ENCODE data around the gene GPC5.
"Not testable (repeated sequence)": the region's sequence is repeated elsewhere in the genome, so short reads cannot be mapped to it uniquely, and the experiment has no call there.

The GPC5 gene

GRCh38 chr13:92513672-92514071 lies 1115.3 kb downstream of the GPC5 start:
- no peak for DNase-seq

- DNase-seq: no peak
Measured at GRCh38 chr13:92514420-92515125, 1116.2 kb downstream of the GPC5 start.

GRCh38 chr13:92516878-92517277 lies 1118.5 kb downstream of the GPC5 start:
- DNase-seq: not testable (repeated sequence)

GRCh38 chr13:92518622-92519021 lies 1120.2 kb downstream of the GPC5 start:
- not testable (repeated sequence) for DNase-seq

GRCh38 chr13:92530364-92530763 lies 1131.9 kb downstream of the GPC5 start:
- DNase-seq: no peak

- DNase-seq: no peak
Measured at GRCh38 chr13:92535222-92536006, 1137.0 kb downstream of the GPC5 start.

- DNase-seq: no peak
Measured at GRCh38 chr13:92537471-92537870, 1139.0 kb downstream of the GPC5 start.

- no peak for DNase-seq
Measured at GRCh38 chr13:92538164-92538563, 1139.7 kb downstream of the GPC5 start.

GRCh38 chr13:92539148-92539547 lies 1140.7 kb downstream of the GPC5 start:
- DNase-seq: not testable (repeated sequence)

GRCh38 chr13:92547266-92547665 lies 1148.8 kb downstream of the GPC5 start:
- DNase-seq: no peak

- no peak for DNase-seq
Measured at GRCh38 chr13:92549276-92549675, 1150.9 kb downstream of the GPC5 start.

GRCh38 chr13:92553470-92554114 lies 1155.2 kb downstream of the GPC5 start:
- no peak for DNase-seq

GRCh38 chr13:92560883-92561282 lies 1162.5 kb downstream of the GPC5 start:
- DNase-seq: no peak

- no peak for DNase-seq
Measured at GRCh38 chr13:92564942-92565341, 1166.5 kb downstream of the GPC5 start.

- DNase-seq: no peak
Measured at GRCh38 chr13:92566767-92567166, 1168.3 kb downstream of the GPC5 start.

GRCh38 chr13:92572190-92572589 lies 1173.8 kb downstream of the GPC5 start:
- no peak for DNase-seq

GRCh38 chr13:92573467-92574057 lies 1175.1 kb downstream of the GPC5 start:
- no peak for DNase-seq

GRCh38 chr13:92574499-92574898 lies 1176.1 kb downstream of the GPC5 start:
- no peak for DNase-seq

GRCh38 chr13:92575777-92576176 lies 1177.4 kb downstream of the GPC5 start:
- DNase-seq: no peak

- no peak for DNase-seq
Measured at GRCh38 chr13:92578358-92578757, 1179.9 kb downstream of the GPC5 start.

- DNase-seq: no peak
Measured at GRCh38 chr13:92589955-92590354, 1191.5 kb downstream of the GPC5 start.

GRCh38 chr13:92590503-92590908 lies 1192.1 kb downstream of the GPC5 start:
- no peak for DNase-seq

- DNase-seq: no peak
Measured at GRCh38 chr13:92591117-92591516, 1192.7 kb downstream of the GPC5 start.
